Skeletal muscle satellite cell (primary cell): ENCODE data around the gene EXT2.

Source experiments
- H3K27me3 ChIP-seq: 2 replicates; pipeline ENCODE4 v1.7.0; 2013; ENCODE audit warnings: low read length; ENCODE audit not compliant: control insufficient read depth, insufficient read depth
- H3K36me3 ChIP-seq: 2 replicates; pipeline ENCODE4 v1.7.0; 2013; ENCODE audit warnings: mild to moderate bottlenecking, control low read depth, low read length; ENCODE audit not compliant: insufficient read depth
- H3K4me1 ChIP-seq: 2 replicates; pipeline ENCODE4 v1.7.0; 2013; ENCODE audit warnings: low read length; ENCODE audit not compliant: control insufficient read depth, insufficient read depth
- H3K4me2 ChIP-seq: 2 replicates; pipeline ENCODE4 v1.7.0; 2013; ENCODE audit warnings: mild to moderate bottlenecking, low read length
- H3K4me3 ChIP-seq: 2 replicates; pipeline ENCODE4 v1.7.0; 2013; ENCODE audit warnings: low read length
- H3K9ac ChIP-seq: 2 replicates; pipeline ENCODE4 v1.7.0; 2013; ENCODE audit warnings: mild to moderate bottlenecking, low read depth, low read length, moderate library complexity
- H3K9me3 ChIP-seq: replicated peaks from 2 replicates; pipeline ENCODE4 v1.7.0; 2013; ENCODE audit warnings: mild to moderate bottlenecking, control low read depth, low read length

EXT2 gene

GRCh38 chr11:44193856-44194255 is 98.4 kb downstream of the EXT2 start:
- no peak overlapping the region for H3K4me3 ChIP-seq

GRCh38 chr11:44198146-44198724 is 102.8 kb downstream of the EXT2 start:
- no peak overlapping the region for H3K4me3 ChIP-seq
- H3K9ac ChIP-seq, result no peak overlapping the region
- H3K27me3 ChIP-seq, result no peaks in the 10 kb centered on the region
- H3K4me1 ChIP-seq, result no peaks in the 10 kb centered on the region
- H3K36me3 ChIP-seq, result peaks cover 4% of the 10 kb centered on the region
- no peak overlapping the region for H3K4me2 ChIP-seq
- H3K9me3 ChIP-seq, result no peaks in the 10 kb centered on the region

More at GRCh38 chr11:44193856-44194255, 98.4 kb downstream of the EXT2 start:
- H3K9me3 ChIP-seq, result no peaks in the 10 kb centered on the region
- H3K27me3 ChIP-seq, result no peaks in the 10 kb centered on the region
- no peak overlapping the region for H3K9ac ChIP-seq
- no peaks in the 10 kb centered on the region for H3K36me3 ChIP-seq
- H3K4me2 ChIP-seq, result no peak overlapping the region
- H3K4me1 ChIP-seq, result no peaks in the 10 kb centered on the region

GRCh38 chr11:44199298-44199697 is 103.8 kb downstream of the EXT2 start:
- Histone ChIP-seq H3K36me3 (peaks cover 4% of the 10 kb centered on the region), H3K27me3 (no peaks in the 10 kb centered on the region), H3K4me1 (no peaks in the 10 kb centered on the region), H3K9ac (no peak overlapping the region), H3K9me3 (no peaks in the 10 kb centered on the region), H3K4me2 (no peak overlapping the region), H3K4me3 (no peak overlapping the region)

GRCh38 chr11:44199816-44200215 is 104.3 kb downstream of the EXT2 start:
- Histone ChIP-seq H3K4me3 (no peak overlapping the region), H3K4me1 (no peaks in the 10 kb centered on the region), H3K9ac (no peak overlapping the region), H3K4me2 (no peak overlapping the region), H3K27me3 (no peaks in the 10 kb centered on the region), H3K9me3 (no peaks in the 10 kb centered on the region), H3K36me3 (peaks cover 4% of the 10 kb centered on the region)

GRCh38 chr11:44203270-44204043 is 108.0 kb downstream of the EXT2 start:
- no peak overlapping the region for H3K4me2 ChIP-seq
- no peak overlapping the region for H3K4me3 ChIP-seq
- H3K9me3 ChIP-seq, result no peaks in the 10 kb centered on the region
- peaks cover 3% of the 10 kb centered on the region for H3K4me1 ChIP-seq
- H3K27me3 ChIP-seq, result no peaks in the 10 kb centered on the region
- H3K9ac ChIP-seq, result no peak overlapping the region
- H3K36me3 ChIP-seq, result peaks cover 4% of the 10 kb centered on the region

- Histone ChIP-seq H3K27me3 (no peaks in the 10 kb centered on the region), H3K9me3 (no peaks in the 10 kb centered on the region), H3K4me3 (no peak overlapping the region), H3K4me1 (peaks cover 21% of the 10 kb centered on the region), H3K4me2 (no peak overlapping the region), H3K36me3 (no peaks in the 10 kb centered on the region), H3K9ac (no peak overlapping the region)
Measured at GRCh38 chr11:44205352-44205751, 109.9 kb downstream of the EXT2 start.

GRCh38 chr11:44205836-44206235 is 110.4 kb downstream of the EXT2 start:
- no peak overlapping the region for H3K9ac ChIP-seq
- no peak overlapping the region for H3K4me2 ChIP-seq
- no peaks in the 10 kb centered on the region for H3K9me3 ChIP-seq
- H3K4me1 ChIP-seq, result peaks cover 21% of the 10 kb centered on the region
- H3K27me3 ChIP-seq, result no peaks in the 10 kb centered on the region
- H3K36me3 ChIP-seq, result no peaks in the 10 kb centered on the region
- no peak overlapping the region for H3K4me3 ChIP-seq

- Histone ChIP-seq H3K9ac (no peak overlapping the region), H3K4me1 (peaks cover 21% of the 10 kb centered on the region), H3K9me3 (no peaks in the 10 kb centered on the region), H3K4me2 (no peak overlapping the region), H3K4me3 (no peak overlapping the region), H3K36me3 (no peaks in the 10 kb centered on the region), H3K27me3 (no peaks in the 10 kb centered on the region)
Measured at GRCh38 chr11:44207292-44207691, 111.8 kb downstream of the EXT2 start.

GRCh38 chr11:44208976-44209603 is 113.6 kb downstream of the EXT2 start:
- peaks cover 21% of the 10 kb centered on the region for H3K4me1 ChIP-seq
- peak overlapping the region; percentile 13 for H3K9ac ChIP-seq
- no peaks in the 10 kb centered on the region for H3K36me3 ChIP-seq
- H3K27me3 ChIP-seq, result no peaks in the 10 kb centered on the region
- H3K4me3 ChIP-seq, result peak overlapping the region; percentile 33
- H3K9me3 ChIP-seq, result no peaks in the 10 kb centered on the region
- H3K4me2 ChIP-seq, result peak overlapping the region; percentile 70

GRCh38 chr11:44212128-44212527 is 116.7 kb downstream of the EXT2 start:
- H3K4me2 ChIP-seq, result no peak overlapping the region
- H3K36me3 ChIP-seq, result no peaks in the 10 kb centered on the region
- no peaks in the 10 kb centered on the region for H3K9me3 ChIP-seq
- no peak overlapping the region for H3K4me3 ChIP-seq
- no peak overlapping the region for H3K9ac ChIP-seq
- H3K27me3 ChIP-seq, result no peaks in the 10 kb centered on the region
- peaks cover 21% of the 10 kb centered on the region for H3K4me1 ChIP-seq

- no peak overlapping the region for H3K4me2 ChIP-seq
- no peaks in the 10 kb centered on the region for H3K36me3 ChIP-seq
- no peaks in the 10 kb centered on the region for H3K9me3 ChIP-seq
- peaks cover 20% of the 10 kb centered on the region for H3K4me1 ChIP-seq
- no peak overlapping the region for H3K4me3 ChIP-seq
- no peak overlapping the region for H3K9ac ChIP-seq
- H3K27me3 ChIP-seq, result no peaks in the 10 kb centered on the region
Measured at GRCh38 chr11:44213148-44213547, 117.7 kb downstream of the EXT2 start.
